GM23248 (cell line): Measurements from ENCODE around the gene CDC42EP5.

Experiments
- EZH2 ChIP-seq: fragments of 200-600 bp; sonication (generic); IDR thresholded peaks from 2 replicates; pipeline ENCODE4 v1.6.1; 2018; ENCODE audit warnings: antibody characterized with exemption, mild to moderate bottlenecking; ENCODE audit not compliant: insufficient read depth, poor library complexity, severe bottlenecking
- EZH2phosphoT487 ChIP-seq: fragments of 200-600 bp; sonication (generic); IDR thresholded peaks from 2 replicates; pipeline ENCODE4 v1.6.1; 2018; ENCODE audit warnings: antibody characterized with exemption, moderate library complexity, mild to moderate bottlenecking, low read depth; ENCODE audit not compliant: insufficient read depth

DNA sequence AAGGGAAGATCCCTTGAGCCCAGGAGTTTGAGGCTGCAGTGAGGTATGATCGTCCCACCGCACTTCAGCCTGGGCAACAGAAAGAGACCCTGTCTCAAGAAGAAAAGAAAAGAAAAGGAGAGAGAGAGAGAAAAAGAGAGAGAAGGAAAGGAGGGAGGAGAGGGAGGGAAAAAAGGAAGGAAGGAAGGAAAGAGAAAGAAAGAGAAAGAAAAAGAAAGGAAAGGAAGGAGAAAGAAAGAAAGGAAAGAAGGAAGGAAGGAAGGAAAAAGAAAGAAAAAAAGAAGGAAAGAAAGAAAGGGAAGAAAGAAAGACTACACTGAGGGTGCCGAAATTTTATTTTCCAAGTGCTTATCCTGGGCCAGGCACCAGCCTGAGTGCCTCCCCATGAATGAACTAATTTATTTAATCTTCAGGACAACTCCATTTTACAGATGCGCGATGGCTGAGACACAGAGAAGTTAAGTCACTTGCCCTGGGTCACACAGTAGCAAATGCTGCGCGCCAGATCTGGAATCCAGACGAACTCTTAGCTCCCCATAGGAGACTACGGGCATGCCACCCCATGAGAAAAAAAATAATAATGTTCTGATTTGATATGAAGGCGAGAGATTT, 2.7 kb downstream of the CDC42EP5 start:
- TF ChIP-seq EZH2 (no peak), EZH2phosphoT487 (no peak)
